ENCODE measurements around the gene IVD.
A peak's percentile ranks its signal among the peaks of the same experiment; 100 is the strongest.

Gene IVD

DNA sequence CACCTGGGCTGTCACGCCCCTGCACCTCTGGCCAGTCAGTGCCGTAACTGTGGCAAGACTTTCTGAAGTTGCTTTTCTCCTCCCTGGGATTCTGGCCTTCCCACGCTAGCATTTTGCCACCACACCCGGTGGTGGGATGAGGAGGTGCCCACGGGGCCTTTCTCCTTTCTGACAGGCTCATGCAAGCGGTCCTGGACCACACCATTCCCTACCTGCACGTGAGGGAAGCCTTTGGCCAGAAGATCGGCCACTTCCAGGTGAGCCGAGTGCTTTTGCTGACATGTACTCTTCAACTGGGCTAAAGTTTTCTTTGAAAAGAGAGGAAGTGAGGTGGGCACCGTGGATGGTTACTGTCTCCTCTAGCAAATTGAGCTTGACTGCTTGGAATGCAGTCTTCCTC lies 9.6 kb downstream of the IVD start:
- DNase-seq (ENCODE audit: low read depth): no peak

DNA sequence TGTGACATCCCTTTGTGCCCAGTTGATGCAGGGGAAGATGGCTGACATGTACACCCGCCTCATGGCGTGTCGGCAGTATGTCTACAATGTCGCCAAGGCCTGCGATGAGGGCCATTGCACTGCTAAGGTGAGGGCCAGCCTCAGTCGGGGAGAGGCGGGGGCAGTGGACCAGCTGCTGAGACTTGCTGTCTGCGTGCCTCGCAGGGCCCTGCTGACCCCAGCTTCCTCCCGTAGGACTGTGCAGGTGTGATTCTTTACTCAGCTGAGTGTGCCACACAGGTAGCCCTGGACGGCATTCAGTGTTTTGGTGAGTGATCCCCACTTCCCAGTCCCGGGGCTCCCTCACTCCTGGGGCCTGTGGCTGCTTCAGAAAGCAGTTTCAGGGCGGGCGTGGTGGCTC lies 10.5 kb downstream of the IVD start:
- no peak for DNase-seq (ENCODE audit: low read depth)

DNA sequence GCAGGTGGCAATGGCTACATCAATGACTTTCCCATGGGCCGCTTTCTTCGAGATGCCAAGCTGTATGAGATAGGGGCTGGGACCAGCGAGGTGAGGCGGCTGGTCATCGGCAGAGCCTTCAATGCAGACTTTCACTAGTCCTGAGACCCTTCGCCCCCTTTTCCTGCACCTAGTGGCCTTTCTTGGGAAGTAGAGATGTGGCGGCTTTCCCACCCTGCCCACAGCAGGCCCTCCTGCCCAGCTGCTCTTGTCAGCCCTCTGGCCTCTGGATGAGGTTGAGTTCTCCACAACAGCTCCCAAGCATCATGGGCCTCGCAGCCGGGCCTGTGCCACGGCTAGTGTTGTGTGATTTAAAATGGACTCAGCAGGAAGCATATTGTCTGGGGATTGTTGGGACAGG lies 12.5 kb downstream of the IVD start:
- no peak for DNase-seq (ENCODE audit: low read depth)

DNA sequence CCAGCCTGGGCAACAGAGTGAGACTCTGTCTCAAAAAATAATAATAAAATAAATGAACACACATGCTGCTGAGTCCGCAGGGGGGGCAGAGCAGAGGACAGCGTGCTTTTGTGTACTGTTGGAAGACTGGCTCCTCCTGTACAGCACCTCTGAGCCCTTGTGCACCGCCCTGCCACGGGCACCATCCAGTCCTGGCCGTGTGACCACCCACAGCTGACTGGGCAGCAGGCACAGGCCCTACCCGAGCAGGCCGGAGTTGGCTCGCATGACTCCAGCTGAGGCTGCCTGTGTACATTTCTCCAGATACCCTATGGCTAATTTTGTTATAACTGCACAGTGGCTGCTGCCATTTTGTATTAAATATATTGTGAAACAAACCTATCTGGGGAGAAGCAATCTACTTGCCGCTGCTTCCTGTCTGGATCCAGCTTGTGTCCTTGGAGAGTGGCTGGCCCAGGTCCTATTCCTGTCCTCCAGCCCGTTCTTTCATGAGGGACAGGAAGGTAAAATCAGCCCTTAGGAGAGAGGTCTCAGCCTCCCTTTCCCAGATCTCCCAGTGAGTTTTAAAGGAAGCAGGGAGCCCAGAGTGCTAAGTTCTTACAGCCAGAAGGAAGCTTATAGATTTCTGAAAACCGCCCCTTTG lies 14.6 kb downstream of the IVD start:
- no peak for DNase-seq (ENCODE audit: low read depth)

DNA sequence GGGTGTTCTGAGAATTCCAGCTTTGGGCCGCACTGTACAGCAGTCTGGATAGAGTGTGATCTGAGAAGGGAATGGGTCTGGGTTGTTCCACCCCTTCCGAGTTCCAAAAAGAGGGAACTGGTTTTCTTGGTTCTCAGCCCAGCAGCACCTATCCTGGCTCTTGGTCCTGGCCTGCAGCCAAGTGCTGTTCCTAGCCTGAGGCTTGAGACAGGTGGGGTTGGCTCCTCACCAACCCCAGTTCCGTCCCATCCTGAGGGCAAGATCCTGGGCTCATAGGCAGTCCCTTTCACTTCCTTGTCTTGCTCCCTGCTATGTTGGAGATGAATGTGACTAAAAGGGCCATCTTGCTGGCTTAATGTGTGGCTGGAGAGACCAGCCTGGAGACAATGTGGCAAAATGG lies 15.2 kb downstream of the IVD start:
- DNase-seq (ENCODE audit: low read depth): no peak

DNA sequence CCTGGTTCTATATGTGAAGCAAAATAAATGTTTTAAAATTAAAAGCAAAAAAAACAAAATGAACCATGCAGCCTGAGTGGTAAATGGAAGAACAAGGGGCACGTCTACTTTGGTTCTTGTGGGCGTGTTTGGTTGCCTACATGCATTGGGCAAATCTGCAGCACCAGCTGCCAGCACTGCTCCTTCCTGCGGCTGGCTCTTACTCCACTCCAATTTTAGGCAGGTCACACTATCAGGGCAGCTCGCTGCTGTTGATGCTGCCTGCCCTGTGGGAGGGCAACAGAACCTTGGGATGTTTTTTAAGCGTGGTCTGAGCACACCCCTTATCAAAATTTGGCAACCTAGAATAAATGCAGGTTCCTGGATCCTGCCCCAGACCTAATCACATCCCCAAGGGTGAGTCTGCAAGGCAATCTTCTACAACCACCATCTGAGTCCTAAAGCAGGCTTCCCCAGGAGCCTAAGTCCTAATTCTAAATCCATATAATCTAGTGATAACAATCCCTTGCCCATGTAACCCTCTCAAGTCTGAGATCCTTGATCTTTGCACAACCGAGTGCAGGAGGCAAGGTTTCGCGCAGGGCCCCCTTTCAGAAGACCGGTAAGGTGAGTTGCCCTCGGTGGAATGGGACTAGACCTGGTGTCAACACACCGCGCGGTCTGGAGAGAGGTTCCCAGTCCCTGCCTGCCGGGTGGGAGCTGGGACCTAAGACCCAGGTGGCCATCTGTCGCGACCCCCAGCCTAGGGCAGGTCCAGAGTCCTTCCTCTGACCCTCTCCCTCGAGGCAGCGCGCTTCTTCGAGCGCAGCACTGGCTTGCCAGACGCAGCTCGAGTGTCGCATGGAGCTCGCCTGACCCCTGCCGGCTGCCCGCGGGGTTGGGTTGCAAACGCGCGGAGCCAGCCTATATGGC lies 15.9 kb downstream of the IVD start:
- peak; percentile 79 for DNase-seq (ENCODE audit: low read depth)

DNA sequence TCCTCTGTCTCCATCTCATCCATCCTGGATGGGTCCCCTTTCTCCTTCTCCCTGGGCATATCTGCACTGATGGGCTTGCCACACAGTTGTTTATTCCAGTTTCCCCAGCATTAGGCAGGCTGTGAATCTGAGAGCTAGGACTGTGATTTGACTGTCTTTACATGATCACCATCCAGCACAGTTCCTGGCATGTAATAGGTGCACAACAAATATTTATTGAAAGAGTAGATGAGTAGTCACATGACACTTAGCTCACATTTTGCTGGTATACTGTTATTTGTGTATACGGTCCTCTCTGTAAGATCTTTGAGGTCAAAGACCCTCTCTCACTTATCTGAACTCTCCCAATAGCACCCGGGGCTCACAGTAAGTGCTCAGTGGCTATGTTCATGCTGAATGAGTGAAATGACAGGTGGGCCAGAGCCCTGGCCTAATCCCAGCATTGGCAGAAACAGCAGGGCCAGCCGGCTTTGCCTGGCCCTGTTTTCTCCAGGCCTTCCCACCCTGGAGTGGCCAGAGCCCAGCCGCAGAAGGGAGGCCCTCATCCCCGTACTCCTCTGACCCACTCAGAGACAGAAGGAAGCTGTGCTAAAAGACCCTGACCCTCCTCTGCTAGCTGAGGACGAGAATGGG lies 19.0 kb downstream of the IVD start:
- no peak for DNase-seq (ENCODE audit: low read depth)

DNA sequence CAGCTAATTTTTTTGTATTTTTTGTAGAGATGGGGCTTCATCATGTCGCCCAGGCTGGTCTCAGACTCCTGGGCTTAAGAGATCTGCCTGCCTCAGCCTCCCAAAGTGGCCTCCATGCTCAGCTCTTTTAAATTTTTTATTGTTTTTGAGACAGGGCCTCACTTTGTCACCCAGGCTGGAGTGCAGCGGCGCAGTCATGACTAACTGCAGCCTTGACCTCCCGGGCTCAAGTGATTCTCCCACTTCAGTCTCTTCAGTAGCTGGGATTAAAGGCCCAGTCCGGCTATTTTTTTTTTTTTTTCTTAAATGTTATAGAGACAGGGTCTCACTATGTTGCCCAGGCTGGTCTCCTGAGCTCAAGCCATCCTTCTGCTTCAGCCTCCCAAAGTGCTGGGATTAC lies 20.1 kb downstream of the IVD start:
- DNase-seq (ENCODE audit: low read depth): no peak

DNA sequence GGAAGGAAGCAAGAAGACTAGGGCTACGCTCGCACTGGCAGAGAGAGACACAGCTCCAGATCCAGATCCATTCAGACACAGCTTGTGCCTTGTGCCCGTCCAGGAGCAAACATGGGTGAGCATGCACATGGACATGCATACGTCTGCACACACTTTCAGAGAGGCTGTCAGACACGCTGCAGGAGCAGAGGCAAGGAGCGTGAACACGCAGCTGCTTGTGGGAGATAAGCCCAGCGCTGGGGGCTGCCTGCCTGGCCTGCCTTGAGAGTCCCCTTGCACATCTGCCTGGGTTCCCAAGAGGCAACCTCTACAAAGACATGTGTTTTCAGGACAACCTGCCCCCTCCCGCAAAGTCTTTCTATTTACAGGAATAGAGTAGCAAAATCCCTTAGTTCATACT lies 21.6 kb downstream of the IVD start:
- no peak for DNase-seq (ENCODE audit: low read depth)

DNA sequence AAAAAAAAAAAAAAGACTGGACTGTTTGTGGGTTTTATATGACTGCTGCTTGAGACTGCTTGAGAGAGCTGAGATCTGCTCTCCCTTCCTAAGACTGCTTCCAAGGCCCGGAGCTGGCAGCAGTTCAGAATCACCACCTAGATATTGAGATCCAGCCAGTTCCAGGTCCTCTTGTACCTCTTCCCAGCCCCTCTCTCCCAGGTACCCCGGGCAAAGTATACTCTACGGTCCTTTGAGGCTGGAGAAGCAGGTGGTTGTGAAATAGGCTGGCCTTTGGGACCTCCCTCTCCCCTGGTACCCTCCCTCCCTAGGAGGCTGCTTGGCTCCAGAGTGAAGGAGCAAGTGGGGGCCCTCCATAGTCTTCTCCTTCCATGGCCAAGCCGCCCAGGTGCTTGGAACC lies 22.6 kb downstream of the IVD start:
- DNase-seq (ENCODE audit: low read depth): no peak

DNA sequence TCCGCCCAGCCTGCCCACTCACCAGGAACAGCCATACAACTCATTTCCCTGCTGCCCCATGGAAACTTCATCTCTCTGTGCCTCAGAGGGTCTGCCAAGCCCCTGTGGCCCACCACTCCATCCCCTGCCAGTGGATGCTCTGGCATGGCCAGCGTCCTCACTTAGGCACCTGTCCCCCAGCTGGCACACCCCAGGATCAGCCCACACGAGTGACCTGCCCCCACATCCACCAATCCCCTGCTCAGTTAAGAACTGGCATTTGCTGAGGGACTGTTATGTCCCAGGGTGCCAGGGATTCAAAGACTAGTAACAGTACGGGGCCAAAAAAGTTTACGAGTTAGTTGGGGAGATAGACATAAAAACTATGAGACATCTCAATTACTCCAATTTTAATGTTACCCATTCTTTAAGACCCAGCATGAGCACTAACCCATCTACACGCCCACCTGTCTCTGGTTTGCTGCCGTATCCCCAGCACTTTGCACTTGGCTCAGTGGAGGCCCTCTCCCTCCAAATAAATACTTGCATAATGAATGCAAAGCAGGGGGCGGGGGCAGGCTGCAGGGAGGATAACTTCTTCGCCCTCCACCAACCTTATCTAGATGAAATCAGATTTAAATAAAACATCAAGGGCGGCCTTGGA lies 23.6 kb downstream of the IVD start:
- no peak for DNase-seq (ENCODE audit: low read depth)

DNA sequence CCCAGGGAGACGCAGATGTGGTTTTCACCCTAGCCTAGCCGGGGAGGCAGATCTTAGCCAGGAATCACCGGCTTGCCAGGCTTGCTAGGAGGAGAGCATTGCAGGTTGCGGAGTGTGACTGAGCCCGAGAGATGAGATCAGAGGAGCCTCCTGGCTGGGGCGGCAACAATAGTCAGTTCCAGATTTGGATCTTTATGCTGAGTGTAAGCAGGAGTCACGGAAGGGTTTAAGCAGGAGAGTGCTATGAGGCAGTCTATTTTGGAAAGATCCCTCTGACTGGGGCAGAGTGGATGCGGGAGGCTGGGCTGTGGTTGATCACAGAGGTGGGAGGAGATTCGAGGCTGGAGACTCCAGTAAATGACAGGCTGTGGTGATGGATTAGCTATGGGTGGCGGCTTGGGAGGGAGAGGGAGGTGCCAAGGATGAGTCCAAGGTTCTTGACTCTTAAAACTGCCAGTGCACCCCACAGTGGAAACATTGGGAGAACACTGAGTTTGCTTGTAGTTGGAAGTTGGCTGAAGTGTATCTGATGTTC lies 24.7 kb downstream of the IVD start:
- no peak for DNase-seq (ENCODE audit: low read depth)

DNA sequence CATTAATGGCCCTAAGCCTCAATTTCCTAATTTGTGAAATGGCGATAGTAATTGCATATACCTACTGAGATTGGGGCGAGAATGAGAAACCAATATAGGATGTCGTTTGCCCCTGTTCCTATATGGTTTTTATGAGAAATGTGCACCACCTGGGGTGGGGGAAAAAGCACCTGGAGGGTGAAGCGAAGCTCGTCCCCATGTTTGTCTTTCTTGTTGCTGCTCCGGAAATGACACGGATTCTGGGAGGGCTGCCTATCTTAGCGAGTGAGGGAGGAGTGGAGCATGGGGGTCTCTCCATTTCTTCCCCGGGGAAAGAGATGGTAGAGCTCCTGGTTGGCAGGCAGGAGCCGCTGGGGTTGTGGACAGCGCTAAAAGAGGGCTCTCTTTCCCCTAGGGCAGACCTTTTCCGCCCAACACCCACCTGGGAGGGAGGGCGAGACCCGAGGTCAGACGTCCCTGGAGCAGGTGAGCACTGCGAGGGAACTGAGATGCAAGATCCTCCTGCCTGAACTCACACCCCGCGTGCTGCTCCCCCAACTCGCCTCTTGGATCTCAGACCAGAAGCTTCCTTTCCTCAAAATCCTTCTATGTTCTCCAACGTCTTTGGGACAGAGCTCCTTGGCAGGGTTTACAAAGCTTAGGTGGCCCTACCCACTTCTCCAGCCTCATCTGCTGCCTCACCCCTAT lies 29.6 kb downstream of the IVD start:
- no peak for DNase-seq (ENCODE audit: low read depth)

DNA sequence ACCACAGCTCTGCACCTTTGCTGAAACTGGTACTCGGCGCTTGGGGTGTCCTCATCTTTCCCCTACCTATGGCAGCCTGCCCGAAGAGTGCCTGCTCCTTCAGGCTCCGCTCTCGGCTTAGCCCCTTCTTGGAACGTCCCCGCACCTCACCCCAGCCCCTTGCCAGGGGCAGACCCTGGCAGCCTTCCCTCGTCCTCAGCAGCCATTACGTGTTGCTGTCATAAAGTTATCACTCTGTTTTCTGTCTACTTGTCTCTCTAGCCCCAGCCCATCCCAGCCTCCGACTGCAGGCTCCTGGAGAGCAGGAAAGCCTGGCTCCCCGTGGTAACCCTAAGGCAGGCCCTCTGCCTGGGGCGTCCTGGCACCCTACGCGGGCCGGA lies 30.1 kb downstream of the IVD start:
- no peak for DNase-seq (ENCODE audit: low read depth)

DNA sequence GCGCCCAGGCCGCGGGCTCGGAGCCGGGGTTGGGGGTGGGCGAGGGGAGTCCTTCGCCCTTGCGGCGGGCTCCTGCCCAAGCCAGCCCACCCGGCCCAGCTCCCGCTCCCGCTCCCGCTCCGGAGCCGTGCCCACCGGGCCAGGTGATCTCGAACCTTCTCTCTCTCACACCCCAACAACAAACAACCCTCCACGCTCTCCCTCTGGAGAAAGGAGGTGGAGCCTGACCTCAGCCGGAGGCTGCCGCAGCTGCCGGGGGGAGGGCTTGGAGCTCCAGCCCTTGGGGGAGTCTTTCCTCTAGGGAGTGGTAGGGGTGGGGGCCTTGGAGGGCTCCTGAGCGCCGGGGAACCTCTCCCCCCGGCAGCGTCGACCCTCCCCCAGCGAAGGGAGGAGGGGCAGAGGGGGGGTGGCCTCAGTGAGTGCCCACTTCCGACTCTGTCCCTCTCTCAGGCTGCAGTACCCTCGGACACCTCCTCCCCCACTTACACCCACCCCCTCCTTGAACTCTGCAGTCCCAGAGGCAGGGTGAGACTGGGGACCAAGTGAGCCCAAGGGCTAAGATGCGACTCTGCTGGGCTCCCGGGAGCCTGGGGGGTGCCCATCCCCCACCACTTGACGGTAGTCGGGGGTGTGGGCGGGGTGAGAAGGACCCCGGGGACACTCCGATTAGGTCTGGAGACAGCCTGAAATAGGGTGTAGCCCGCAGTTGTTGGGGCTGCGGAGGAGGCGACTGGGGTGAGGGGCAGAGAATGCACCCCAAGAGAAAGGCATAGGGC lies 30.7 kb downstream of the IVD start:
- no peak for DNase-seq (ENCODE audit: low read depth)

DNA sequence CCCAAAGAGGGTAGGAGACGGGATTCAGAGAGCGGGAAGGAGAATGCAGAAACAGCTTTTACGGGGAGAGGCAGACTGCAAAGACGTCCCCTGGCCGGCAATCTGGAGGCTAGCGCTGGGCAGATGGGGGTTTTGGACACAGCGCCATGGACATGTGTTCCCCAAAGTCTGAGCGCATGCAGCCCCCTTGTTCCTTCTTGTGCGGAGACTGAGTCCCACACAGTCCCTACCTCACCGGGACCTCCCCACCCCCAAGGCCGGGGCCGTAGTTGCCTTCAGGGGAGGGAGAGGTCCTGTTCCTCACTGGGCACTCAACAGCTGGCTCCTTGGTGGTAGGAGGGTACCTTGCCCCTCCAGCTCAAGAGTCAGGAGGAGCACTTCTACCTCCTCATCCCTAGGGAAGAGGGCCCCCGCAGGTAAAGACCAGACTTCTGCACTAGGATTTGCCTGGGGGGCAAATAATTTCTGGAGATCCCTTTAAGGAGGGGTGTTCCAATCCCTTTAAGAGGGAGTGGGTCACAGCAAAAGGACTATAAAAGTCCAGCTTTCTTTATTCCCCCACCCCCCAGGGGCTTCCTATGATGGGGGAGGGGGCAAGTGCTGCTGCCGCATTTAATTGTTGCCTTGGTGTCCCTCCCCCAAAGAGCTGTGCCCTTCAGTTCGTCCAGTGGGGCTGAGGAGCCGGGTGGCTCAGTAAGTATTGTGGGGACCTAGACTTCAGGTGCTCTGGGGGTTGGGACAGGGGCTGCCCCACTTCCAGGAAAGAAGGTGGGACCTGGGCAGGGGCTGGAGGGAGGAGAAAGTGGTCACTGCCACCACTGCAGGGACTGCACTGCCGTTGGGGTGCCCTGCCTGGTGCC lies 31.5 kb downstream of the IVD start:
- no peak for DNase-seq (ENCODE audit: low read depth)

DNA sequence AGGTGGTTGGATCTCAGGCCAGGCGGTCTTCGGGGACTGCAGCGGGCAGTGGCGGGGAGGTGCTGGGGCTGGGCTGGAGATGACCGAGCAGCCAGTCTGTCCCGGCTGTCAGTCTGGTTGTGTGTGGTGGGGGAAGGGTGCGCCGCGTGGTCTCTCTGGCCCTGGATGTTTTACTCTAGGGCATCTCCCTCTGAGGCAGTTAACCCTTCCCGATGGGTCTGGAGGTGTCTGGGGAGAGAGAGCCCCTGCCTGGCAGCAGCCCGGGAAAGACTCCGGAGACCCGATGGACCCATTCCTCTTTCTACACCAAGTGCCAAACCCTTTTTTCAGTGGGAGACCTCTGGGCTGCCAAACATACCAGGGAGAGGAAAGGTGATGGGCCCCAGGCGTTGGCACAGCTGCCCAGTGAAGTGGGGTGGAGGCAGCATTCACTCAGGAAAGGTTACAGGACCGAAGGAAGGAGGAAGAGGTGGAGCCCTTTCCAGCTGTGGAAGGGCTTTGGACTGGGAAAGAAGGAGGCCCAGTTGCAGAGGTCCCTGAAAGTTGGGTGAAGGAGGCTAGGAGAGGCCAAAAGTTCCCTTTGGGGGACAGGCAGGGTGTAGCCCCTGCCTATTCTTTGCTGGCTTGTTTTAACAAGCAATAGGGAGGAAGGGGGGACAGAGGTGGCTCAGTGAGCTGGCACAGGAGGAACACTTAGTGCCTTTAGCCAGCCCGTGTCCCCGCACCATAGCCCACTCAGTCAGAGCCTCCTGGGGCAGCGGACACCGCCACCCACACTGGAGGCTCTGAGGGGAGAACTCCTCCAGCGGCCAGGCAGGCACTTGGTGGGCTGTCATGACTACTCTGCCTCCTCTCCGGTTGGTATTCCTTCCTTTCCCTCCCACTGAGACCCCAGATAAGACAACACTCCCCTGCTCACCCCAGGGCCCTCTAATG lies 32.4 kb downstream of the IVD start:
- no peak for DNase-seq (ENCODE audit: low read depth)

DNA sequence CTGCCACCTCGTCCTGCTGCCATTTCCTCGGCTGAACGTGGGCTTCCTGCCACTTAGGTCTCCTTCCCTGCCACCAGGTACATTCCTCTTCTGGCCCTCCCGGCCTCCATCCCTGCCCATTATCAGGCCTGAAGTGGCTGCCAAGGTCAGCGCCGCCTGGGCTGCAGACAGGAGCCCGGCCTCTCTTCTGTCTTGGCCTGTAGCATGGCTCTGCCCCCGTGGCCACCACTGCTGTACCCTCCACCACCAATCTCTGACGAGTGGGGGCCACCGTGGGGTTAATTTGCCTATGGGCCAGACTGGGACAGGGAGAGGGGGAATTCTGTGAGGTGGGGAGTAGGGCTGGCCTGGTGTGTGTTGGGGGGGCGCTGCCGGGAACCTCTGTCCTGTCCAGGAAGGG lies 33.1 kb downstream of the IVD start:
- no peak for DNase-seq (ENCODE audit: low read depth)

DNA sequence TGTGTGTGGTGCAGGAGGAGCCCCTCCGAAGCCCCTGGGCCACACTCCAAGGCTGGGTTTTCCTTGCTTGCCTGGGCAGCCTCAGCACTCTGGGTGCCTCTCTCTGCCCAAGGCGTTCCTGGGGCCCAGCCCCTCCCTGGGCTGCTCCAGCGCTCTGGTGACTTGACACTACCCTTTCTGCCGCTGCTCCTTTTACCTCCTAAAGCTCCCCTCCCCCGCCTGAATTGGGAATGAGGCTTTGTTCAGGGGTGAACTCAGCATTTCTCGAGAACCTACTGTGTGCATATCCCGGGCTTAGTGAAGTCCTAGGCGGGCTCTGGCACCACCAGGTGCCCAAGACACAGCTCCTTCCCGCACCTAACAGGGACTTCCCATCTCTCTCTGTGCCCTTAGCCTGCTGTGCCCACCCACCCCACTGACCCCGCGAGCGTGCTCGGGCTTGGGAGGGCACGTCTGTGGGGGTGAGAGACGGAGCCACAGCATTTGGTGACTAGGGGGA lies 33.9 kb downstream of the IVD start:
- no peak for DNase-seq (ENCODE audit: low read depth)

All from activated T-cell treated with anti-CD3 and anti-CD28 coated beads for 48 hours (primary cell).